Hematopoietic multipotent progenitor cell treated with erythropoietin and hydrocortisone succinate and interleukin-3 and kit ligand, for 17 days (in vitro differentiated cells): Measurements from ENCODE around the gene TOP2A.

Experiments
- DNase-seq: peaks from one replicate; pipeline ENCODE4 v3.0.0-alpha.2; 2015; ENCODE audit warnings: low spot score

Gene TOP2A, protein sequence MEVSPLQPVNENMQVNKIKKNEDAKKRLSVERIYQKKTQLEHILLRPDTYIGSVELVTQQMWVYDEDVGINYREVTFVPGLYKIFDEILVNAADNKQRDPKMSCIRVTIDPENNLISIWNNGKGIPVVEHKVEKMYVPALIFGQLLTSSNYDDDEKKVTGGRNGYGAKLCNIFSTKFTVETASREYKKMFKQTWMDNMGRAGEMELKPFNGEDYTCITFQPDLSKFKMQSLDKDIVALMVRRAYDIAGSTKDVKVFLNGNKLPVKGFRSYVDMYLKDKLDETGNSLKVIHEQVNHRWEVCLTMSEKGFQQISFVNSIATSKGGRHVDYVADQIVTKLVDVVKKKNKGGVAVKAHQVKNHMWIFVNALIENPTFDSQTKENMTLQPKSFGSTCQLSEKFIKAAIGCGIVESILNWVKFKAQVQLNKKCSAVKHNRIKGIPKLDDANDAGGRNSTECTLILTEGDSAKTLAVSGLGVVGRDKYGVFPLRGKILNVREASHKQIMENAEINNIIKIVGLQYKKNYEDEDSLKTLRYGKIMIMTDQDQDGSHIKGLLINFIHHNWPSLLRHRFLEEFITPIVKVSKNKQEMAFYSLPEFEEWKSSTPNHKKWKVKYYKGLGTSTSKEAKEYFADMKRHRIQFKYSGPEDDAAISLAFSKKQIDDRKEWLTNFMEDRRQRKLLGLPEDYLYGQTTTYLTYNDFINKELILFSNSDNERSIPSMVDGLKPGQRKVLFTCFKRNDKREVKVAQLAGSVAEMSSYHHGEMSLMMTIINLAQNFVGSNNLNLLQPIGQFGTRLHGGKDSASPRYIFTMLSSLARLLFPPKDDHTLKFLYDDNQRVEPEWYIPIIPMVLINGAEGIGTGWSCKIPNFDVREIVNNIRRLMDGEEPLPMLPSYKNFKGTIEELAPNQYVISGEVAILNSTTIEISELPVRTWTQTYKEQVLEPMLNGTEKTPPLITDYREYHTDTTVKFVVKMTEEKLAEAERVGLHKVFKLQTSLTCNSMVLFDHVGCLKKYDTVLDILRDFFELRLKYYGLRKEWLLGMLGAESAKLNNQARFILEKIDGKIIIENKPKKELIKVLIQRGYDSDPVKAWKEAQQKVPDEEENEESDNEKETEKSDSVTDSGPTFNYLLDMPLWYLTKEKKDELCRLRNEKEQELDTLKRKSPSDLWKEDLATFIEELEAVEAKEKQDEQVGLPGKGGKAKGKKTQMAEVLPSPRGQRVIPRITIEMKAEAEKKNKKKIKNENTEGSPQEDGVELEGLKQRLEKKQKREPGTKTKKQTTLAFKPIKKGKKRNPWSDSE (N-terminal part only)

DNA sequence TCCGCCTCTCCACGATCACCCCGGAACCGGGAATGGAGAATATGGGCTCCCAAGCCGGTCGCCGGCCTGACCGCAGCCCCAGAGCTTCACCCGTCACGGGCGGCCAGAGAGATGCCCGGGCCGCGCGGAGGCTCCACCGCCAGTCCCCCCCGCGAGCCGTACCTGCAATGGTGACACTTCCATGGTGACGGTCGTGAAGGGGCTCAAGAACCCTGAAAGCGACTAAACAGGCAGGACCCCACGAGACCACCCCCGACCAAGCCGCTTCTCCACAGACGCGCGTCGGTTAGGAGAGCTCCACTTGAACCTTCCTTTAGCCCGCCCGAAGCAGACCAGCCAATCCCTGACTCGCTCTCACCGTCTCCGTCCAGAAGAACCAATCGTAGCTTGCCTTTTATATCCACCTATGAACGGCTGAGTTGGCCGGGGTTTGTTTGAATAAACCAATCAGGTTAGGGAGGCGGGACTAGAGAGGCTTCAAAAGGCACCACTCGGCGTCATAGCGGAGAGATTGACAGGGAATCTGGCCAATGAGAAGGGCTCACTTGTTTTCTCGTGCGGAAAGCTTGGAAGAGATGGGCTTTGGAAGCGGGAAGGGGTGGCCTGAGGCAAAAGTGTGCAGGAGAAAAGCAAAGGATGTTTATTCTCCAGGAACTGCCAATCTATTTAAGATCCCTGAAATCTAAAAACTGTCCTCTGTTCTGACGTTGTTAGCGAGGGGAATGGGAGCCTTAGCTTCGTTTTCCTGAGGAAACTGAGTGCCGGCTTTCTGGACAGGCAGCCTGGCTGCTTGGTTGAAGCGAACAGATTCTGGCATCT is at the start of gene TOP2A:
Gene TOP2A (minus strand): TSS at position 288 of the 819 bp plus-strand sequence. CDS start 105 bp downstream, at position 183.
- DNase-seq, result peak; percentile 100

DNA sequence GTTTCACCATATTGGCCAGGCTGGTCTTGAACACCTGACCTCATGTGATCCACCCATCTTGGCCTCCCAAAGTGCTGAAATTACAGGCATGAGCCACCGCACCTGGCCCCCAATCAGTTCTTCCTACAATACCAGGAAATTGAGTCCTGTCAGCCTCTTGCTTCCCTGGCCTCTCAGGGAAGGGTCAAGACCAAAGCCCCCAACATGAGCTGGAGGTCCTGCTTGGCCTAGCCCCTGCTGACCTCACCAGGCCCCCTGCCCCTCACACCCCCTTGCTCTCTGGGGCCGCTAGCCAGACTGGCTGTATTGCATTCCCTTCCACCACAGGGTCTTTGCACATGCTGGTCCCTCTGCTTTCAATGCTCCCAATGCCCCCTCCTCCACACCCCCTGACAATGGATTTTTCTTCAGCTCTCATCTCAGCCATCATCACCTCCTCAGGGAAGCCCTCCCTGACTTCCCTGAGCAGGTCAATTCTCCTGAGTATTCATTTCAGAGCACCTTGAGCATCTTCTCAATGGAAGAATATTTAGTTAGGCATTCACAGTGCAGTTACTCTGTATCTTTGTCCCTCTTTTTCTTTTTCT is 49.7 kb upstream of the TOP2A start:
- DNase-seq, result no peak

DNA sequence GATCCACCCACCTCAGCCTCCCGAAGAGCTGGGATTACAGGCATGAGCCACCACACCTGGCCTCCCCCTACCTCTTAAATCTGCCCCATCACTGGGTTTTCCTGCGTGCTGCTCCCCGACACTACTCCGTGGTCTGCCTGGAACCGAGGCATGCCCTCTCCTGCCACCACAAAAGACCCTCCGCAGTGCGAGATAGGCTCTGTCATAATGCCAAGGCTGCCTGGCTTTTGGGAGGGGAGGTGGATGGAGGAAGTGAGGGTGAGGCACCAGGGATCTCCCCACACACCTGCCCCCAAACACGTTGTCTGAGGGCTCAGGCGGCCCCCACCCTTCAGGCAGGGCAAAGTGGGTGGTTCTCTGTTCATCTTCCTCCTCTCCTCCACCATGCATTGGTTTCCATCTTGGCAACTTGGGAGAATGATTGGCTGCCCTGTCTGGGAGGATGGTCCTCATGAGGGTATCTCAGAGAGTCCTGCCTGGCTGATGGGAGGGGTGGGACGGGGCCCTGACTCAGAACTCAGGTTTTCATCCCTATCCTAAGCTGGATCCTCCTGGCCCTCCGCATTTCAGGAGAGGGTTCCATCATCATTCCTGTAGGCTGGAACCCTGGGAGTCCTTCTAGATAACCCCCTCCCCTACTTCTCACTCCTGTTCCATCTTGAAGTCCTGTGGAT is 48.7 kb upstream of the TOP2A start:
- no peak for DNase-seq

DNA sequence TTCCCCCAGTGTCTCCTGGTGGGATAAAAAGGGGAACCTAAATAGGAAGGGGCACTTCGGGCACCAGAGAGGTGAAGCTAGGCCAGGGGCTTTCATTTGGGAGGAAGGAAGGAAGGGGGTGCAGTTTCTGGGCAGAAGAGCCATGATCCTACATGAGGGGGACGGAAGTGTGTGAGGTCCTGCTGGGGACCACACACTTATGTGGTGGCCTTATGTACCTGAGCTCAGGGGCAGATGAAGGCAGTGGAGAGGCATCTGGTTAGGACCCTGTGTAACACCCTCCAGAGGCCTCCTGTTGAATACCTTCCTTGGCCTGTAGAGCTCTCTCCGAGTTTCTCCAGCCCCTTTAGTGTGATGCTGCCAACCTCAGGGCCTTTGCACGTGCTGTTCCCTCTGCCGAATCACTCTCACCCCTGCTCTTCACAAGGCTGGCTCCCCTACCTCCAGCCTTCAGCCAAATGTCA is 46.7 kb upstream of the TOP2A start:
- no peak for DNase-seq

DNA sequence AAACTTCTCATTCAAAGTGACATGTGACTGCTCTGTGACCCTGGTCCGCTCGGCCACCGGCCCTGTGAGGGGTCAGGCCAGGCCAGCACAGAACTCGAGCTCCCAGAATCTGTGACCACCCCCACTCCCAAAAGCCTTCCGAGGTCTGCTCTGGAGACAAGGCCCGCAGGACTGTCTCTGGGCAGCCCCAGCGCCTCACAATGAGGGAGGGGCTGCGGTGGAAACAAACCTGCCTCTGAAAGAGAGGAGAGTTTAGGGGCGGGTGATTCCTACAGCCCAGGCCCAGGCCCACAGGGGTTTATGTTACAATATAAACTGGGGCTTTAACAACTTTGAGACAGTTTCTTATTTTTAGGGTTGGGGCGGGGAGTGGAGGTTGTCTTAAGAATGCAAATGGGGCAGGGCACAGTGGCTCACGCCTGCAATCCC is 45.4 kb upstream of the TOP2A start:
- no peak for DNase-seq

DNA sequence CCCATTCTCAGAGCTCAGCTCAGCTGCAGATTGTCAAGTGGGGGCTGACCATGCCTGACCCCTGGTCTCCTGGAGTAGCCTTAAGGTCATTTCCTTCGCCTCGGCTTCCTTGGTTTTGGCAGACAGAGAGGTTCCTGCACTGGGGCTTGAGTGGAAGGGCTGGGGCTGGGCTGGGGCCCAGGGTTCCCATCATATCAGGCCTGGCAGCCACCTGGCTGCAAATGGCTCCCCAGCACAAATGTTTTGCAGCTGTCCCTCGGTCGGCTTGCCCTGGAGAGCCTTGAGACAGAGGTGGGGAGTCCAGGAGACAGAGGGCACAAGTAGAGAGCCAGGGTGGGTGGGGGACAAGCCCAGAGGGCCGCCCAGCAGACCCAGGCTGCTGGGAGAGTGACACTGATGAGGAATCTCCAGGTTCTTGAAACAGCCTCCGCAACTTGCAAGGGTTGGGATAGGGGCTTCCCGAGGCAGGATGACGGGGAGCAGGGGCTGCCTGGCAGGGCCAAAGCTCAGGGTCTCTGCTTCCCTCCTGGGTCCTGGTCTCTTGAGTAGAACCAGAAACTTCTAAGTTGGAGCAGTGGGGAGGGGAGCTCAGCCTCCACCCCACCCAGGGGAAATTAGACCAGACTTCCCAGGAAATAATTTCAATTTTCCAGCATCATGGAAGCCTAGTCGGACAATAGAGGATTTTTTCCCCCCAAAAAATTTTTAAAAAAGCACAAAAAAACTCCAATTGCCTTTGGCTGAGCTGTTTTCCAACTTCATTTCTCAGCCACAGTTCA is 44.8 kb upstream of the TOP2A start:
- DNase-seq, result no peak

DNA sequence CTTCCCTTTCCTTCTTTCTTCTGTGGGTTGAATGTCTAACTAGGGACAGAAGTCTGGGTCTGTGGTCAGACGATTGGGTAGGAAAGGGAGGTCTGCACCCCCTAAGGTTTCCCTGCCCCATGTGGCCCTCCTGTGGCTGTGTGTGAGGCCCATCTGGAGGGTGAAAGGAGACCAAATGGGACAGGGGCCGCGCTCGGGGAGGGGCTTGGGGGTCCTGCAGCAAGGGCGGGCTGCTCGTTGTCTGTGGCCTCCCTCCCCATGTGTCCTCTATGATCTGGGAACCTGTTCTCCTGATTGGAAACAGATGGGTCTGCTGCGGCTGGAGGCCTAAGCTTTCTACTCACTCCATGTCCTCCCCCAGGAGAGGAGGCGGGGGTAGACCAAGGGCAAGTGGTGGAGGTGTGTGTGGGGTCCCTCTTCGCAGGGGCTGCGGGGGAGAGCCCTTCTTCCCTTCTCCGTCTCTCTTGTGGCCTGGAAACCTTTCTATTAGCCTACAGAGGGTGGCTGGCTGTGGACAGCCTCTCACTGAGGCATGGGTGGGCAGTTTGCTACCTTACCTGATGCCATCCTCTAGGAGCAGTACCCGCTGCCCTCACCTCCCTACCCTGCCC is 44.1 kb upstream of the TOP2A start:
- DNase-seq, result no peak

DNA sequence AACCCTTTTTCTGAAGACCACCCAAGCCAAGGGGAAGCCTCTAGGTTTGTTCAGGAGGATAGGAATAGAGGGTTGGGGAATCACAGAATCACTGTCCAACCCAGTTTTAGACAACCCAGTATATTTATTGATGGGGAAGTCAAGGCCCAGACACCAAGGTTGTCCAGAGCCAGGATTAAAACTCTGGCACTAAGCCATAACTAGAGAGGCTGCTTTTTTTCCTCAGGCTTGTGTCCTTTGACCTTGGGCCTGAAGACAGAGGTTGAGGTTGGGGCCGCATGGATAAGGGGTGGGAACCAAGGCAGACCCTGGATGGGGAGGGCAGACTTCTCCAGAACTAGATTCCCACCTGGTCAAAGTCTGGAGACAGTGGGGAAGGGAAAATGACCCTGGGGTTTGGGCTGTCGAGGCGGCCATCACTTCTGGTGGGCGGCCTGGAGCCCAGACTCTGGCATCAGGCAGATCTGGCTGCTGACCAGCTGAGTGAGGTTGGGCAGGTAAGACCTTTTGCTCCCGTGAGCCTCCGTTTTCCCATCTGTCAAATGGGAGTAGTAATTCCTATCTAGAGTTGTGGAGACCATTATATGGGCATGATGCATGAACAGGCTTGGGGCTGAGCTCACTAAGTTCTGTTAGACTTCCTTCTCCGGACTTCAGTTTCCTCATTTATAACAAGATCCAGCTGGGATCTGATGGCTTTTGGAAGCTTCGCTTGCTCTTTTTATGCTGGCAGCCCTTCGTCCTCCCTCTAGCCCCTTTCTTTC is 43.5 kb upstream of the TOP2A start:
- DNase-seq, result no peak

DNA sequence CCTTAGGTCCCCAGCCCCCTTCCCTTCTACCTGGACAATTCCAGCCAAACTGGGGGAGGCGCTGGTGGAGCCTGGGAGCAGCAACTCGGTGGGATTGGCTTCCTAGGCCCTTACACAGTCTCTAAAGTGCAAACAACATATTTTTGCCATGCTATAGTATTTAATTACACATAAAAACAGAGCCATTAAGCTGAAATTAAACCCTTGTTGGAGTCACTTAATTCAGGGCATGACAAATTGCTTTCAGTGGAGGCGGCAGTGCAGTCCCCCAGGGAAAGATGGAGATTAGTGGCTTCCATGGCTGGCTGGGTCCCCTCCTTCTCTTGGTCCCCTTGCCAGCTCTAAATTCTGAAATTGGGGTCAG is 42.9 kb upstream of the TOP2A start:
- no peak for DNase-seq

DNA sequence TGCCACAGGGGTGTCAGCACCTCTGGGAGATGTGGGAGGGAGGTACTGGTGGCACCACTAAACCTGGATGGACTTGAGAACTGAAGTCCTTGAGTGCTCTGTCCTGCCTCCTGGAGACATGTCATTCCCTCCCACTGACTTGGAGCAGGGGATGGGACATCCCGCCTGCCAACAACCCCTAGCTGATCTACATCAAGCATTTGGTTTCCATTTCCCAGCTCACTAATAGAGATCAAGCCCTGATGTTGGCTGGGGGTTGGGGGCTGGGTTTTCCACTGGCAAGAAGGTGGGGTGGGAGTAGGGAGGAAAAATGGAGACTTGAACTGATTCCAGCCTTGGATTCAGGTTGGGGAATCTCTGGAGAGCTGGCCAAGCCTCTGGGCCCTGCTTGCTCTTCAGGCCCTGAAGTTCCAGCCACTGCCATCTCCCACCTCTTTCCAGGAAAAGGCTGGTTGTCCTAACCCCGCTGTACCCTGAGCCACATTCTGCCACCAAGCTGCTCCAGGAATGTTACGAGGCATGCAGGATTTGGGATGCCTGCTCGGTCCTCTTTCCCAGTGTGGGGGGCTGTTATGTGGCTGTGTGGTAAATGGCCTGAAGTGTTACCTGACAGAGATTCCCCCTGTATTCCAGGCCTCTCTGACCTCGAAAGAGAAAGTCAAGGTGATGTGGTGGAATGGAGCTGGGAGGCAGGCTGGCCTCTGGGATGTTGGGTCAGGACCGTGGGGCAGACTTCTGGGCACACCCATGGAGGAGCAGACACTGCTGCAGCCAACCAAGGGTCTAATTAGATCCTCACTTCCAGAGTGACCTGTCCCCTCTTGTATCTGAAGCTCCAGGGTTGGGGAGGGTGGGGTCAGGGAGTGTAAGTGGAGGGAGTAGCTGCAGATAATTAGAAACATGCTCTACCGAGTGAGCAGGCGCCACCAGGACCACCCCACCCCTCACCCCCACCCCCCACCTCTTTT is 42.2 kb upstream of the TOP2A start:
- no peak for DNase-seq

DNA sequence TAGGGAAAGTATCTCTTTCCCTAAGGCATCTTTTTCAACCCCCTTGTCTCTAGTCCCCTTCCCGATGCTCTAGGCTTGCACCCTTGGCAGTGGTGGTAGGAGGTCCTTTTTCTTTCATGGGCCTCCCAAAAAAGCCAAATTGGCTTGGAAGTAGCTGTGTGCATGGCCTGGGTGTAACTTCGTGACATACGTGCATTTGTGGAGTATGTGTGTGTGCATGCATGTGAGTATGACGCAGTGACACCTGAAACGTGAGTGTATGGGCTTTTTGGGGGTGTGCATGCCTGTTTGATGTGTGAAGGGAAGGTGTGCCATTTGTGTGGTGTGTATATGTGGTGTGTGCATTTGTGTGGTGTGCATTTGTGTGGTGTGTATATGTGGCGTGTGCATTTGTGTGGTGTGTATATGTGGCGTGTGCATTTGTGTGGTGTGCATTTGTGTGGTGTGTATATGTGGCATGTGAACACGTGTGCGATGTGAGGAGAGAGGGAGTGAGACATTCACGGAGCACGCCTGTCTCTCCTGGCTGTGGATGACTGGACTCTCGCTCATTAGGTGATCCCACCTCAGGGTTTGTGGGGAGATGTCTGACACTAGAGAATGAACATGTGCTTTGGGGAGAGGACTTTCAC is 41.3 kb upstream of the TOP2A start:
- no peak for DNase-seq

DNA sequence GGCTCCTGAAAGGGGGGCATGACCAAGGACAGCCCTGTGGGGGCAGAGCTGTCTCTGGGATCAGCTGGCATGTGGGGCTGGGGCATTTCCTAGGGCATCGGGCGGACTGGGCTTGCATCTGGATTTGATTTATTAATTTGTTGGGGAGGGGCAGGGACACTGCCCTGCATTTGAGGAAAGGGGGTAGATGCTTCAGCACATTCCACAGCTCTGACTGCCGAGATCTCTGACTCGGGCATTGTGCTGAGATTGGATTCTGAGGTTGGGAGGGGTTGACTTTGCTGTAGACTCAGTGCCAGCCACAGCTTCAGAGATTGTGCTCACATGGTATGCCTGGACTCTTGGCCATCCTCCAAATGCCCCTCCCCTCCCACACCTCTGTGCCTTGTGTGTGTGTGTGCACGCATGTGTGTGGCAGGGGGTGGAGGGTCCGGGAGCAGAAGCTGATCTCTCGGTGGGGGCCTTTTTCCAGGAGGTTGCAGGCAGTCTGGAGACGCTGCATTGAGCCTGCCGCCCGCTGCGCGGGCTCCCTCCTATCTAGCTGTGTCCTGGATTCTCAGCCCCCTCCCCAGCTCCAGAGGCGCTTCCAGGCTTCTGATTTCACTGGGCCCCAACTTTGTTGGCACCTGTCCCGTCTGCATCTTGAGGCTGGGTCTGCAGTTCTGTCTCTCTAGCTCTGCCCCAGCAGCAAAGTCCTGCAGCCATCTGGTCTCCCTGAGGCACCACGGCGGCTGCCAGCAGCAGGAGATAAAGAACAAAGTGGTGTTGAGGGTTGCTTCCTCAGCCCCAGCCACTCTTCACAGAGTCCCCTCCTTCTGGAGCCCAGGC is 40.5 kb upstream of the TOP2A start:
- no peak for DNase-seq

DNA sequence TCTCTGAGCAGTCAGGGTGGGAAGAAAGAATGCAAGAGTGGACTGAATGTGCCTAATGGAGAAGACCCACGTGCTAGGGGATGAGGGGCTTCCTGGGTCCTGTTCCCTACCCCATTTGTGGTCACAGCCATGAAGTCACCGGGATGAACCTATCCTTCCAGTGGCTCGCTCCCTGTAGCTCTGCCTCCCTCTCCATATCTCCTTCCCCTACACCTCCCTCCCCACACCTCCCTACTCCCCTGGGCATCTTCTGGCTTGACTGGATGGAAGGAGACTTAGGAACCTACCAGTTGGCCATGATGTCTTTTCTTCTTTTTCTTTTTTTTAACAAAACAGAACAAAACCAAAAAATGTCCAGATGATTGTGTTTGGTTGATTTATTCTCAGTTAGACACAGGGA is 39.7 kb upstream of the TOP2A start:
- no peak for DNase-seq

DNA sequence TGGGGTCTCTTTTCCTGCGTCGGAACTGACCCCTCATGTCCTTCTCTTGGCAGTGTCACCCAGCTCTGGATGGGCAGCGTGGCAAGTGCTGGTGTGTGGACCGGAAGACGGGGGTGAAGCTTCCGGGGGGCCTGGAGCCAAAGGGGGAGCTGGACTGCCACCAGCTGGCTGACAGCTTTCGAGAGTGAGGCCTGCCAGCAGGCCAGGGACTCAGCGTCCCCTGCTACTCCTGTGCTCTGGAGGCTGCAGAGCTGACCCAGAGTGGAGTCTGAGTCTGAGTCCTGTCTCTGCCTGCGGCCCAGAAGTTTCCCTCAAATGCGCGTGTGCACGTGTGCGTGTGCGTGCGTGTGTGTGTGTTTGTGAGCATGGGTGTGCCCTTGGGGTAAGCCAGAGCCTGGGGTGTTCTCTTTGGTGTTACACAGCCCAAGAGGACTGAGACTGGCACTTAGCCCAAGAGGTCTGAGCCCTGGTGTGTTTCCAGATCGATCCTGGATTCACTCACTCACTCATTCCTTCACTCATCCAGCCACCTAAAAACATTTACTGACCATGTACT is 38.8 kb upstream of the TOP2A start:
- no peak for DNase-seq

DNA sequence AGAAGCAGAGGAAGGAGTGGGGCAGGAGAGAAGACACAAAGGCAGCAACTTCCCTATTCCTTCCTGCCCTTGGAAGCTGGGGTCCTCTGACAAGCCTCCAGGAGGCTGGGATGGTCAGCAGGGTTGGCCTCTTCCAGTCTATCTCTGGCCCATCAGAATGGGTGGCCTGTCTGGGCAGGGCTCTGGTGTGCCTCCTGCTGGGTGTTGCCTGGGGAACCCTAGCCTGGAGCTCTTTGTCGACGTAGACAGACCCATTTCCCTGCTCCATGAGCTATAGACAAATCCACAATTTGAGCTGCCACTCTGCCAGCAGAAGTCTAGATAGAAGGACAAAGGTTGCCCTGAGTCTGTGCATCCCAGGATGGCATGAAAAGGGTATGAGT is 36.9 kb upstream of the TOP2A start:
- no peak for DNase-seq
